ENCODE data around the gene AASS. TPM values are rescaled to one million over a fixed set of nuclear protein-coding genes. Genes with fewer than 3 reads are reported as not detected.
A peak's percentile ranks its signal among the peaks of the same experiment; 100 is the strongest.
"Not testable (repeated sequence)": the region's sequence is repeated elsewhere in the genome, so short reads cannot be mapped to it uniquely, and the experiment has no call there.

AASS gene
- 2.5 and 3.8 TPM in 2 replicates for total RNA-seq (2014; rRNA removed; shearing (Covaris generic))
- 6.1 and 8.8 TPM in 2 replicates for polyA plus RNA-seq (2014; cell fraction: nucleus; rRNA removed)

GRCh38 chr7:122143751-122144711, at the start of gene AASS:
AASS (minus strand) TSS chr7:122144249; CDS start chr7:122133726, 10,523 bp downstream.
- peak; percentile 93 for DNase-seq (ENCODE audit: extremely low read depth, low read depth)

- no peak for DNase-seq (ENCODE audit: extremely low read depth, low read depth)
These were observed 44.7 kb upstream of the AASS start for GRCh38 chr7:122188785-122189184.

GRCh38 chr7:122183106-122183505, 39.1 kb upstream of the AASS start:
- no peak for DNase-seq (ENCODE audit: extremely low read depth, low read depth)

DNA sequence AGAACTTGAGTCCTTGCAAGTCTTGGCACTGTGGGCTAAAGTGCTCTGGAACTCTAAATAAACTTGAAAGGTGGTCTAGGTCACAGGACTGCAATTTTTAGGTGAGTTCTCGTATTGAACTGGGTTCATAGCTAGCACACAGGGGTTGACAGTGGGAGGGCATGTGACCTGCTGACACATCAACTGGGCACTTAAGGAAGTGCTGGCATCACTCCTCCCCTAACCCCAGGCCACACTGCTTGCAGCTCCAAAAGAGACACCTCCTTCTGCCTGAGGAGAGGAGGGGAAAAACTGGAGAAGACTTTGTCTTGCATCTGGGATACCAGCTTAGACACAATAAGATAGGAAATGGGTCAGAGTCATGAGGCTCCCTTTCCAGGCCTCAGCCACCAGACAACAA, 38.0 kb upstream of the AASS start:
- DNase-seq (ENCODE audit: extremely low read depth, low read depth), result no peak

- not testable (repeated sequence) for DNase-seq (ENCODE audit: extremely low read depth, low read depth)
These were observed 28.1 kb upstream of the AASS start for GRCh38 chr7:122172144-122172543.

DNA sequence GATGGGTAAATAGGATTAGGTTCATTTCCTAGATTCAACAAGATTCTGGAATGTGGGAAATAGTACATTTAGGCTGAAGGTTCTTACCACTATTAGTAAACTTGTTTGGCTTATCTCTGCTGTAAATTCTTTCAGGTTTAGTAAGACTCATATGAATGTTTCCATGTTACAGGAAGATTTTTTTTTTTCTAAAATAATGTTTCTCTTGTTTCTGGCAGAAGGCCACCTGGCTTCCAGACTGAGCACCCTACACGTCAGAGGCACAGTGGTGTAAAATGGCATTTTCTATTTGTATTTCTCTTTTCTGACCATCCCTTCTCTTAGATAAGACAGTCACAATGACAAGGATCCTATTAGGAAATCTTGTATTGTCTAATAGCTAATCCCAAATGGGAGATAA, 22.7 kb upstream of the AASS start:
- no peak for DNase-seq (ENCODE audit: extremely low read depth, low read depth)

- DNase-seq (ENCODE audit: extremely low read depth, low read depth), result no peak
These were observed 22.2 kb upstream of the AASS start for GRCh38 chr7:122166275-122166674.

DNA sequence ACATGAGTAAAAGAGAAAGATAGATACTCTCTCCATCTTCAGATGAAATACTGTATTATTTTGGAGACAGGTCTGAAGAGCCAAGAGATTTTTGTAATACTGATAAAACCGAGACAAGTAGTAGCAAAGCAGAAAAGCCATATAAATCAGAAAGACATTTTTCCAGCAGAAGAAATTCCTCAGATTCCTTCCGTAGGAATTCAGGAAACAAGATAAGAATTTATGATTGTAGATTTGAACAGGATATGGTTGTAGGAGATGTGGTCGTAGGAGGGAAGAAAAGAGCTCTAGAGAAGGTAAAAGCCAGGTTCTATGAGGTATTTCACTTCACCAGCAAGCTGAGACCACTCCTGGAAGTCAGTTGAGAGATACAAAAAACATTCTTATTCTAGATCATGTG, 17.6 kb upstream of the AASS start:
- no peak for DNase-seq (ENCODE audit: extremely low read depth, low read depth)

- DNase-seq (ENCODE audit: extremely low read depth, low read depth), result no peak
These were observed 11.5 kb upstream of the AASS start for GRCh38 chr7:122155566-122155965.

DNA sequence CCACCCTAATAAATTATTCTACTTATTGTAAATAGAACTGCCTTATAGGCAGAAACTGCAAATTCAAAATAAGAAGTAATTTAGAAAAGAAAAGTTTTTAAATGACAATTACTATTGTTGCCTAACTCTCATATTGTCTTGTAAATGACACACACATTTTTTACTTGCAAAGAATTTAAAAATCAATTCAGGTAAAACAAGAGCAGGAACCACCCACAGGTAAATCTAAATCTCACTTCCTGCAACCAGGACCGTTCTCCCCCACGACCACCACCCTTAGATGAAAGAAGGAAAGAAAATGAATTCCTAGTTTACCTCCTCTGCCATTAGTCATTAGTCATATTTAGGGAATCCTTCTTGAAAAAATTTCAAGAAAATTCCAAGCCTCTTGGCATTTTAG, 4.8 kb upstream of the AASS start:
- DNase-seq (ENCODE audit: extremely low read depth, low read depth), result no peak

- no peak for DNase-seq (ENCODE audit: extremely low read depth, low read depth)
These were observed 4.0 kb upstream of the AASS start for GRCh38 chr7:122148081-122148480.

DNA sequence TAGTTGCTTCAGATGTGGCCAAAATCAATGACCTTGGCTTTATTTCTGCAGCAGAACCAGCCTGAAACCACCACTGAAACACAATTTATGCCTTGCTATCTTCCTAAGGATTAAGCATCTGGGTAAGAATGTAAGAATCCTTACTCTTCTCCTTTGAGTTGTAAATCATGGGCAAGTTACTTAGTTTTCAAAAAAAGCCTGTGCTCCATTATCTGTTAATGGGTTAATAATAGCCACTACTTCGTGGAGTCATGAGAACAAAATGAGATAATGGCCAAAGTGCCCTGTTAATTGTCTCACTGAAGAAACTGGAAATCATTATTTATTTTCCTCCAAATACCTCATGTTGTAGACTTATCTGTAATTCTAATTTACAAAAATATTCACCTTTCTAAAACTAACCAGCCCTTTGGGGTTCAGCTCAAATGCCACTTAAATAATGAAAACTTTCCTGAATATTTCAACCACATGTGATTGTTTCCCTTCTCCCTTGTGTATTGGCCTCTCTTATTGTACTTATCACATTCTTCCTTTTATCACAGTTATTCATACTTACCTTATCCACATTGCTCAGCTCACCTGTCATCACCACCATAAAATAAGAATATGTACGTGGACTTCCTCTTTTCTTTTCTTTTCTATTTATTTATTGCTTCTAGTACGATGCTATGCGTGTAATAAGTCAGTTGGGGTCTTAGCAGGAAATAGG, 2.0 kb upstream of the AASS start:
- DNase-seq (ENCODE audit: extremely low read depth, low read depth), result no peak

DNA sequence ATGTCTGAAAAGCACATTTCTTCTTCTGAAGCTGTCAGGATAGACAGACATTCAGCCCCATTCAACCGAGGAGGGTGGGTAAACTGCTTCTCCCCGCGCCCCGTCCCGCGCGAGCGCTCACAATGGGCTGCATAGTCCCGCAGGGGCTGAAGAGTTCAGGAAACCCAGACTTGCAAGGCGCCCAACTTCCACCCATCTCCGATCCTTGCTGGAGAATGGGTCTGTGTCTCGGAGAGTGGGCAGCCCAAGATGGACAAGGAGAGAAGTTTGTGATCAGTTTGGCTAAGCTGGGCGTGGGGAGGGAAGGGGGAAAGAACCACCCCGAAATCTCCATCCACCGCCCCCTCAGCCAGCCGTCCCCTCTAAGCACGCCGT, 686 bp downstream of the AASS start:
- no peak for DNase-seq (ENCODE audit: extremely low read depth, low read depth)

DNA sequence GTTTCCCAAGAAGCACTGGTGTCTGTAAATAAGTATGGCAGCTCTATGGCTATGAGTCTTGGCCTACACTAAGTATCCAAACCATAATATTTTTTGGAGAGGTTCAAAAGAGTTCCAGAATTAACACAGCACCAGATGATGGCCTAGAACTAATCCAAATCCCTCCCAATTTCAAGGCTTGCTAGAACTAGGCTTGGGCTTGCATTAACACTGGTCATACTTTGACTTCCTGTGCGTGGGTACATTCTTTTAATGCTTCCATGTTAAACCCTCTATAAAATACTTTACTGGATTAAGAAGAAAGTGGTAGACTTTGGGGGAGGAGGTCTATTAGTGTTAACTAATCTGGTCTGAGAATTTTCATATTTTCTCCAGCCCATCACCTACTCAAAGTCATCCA, 3.1 kb downstream of the AASS start:
- no peak for DNase-seq (ENCODE audit: extremely low read depth, low read depth)

DNA sequence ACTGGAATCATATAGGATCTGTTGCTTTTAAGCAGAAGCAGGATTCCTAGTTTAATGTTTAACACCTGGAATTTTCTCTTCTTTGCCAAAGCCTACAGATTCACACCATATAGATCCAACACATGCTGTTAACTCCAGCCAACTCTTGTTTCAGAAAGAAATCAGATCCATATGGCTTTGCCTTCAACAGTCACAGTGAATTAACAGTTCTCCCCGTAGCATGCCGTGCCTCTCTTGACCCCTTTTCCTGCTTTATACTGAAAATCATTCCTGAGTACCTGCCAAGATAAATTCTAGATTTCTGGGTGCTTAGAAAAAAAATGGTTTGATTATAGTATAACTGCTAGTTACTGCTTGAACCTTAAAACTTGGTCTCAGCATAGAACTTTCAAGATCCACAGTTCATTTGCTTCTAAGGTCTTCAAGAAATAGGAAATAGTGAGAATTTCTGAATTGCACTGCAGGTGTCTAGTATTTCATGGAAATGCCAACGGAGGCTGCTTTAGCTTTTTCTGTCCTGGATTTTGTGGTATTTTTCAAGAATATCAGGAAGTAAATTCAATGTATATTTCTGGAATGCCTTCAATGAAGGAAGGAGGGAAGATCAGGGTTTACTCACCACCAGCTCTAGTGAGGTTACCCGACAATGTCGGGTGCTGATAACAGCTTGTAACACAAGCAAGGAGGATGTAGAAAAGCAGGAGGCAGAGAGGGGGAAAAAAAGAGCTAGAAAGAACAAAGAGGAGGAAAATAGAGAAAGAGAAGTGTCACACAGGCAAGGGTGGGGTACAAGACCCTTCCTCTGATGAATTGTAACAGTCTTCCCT, 6.6 kb downstream of the AASS start:
- no peak for DNase-seq (ENCODE audit: extremely low read depth, low read depth)

DNA sequence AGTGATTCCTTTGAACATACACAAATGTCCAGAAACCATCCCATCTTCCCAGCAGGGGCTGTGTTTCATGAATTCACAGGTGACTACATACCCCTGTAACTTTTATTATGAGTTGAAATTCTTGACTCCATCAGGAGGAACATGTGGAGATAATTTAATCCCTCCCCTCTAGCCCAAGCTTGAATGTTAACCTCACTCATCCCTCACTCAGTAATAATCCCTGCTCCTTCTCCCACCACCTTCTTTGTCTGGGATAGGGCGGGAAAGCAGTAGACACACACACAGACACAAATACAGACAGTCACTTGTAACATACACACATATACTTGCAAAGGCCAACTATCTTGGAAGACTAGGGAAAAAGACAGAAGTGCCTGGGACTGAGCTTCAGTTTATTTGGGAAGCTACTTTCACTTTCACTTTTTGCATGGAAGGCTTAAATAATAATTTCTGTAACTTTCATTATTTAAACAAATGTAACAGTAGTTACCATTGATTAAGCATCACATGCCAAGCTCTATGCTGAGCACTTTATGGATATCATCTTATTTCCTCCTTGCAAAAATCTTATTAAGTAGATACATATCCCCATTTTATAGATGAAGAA, 7.3 kb downstream of the AASS start:
- no peak for DNase-seq (ENCODE audit: extremely low read depth, low read depth)

GRCh38 chr7:122136078-122136477, 8.0 kb downstream of the AASS start:
- DNase-seq (ENCODE audit: extremely low read depth, low read depth), result no peak

DNA sequence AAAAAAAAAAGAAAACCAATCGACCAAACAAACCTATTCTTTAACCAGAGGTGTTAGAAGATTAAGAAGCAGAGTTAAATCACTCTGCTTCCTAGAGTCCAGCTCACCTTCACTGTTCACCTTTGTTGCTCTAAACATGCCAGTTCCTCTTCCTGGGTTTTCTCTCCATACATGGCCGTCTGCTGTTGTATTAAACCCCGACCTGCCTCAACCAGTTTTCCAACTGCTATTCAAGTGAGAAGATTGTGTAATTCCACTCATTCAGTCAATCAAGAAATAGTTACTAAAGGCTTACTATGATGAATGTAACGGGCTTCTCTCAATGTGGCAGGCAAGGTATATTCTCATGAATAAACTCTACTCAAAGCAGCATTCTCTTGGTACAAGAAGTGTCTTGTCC, 8.8 kb downstream of the AASS start:
- no peak for DNase-seq (ENCODE audit: extremely low read depth, low read depth)

DNA sequence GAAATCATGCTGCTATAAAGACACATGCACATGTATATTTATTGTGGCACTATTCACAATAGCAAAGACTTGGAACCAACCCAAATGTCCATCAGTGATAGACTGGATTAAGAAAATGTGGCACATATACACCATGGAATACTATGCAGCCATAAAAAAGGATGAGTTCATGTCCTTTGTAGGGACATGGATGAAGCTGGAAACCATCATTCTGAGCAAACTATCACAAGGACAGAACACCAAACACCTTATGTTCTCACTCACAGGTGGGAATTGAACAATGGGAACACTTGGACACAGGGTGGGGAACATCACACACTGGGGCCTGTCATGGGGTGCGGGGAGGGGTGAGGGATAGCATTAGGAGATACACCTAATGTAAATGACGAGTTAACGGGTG, 9.3 kb downstream of the AASS start:
- DNase-seq (ENCODE audit: extremely low read depth, low read depth), result not testable (repeated sequence)

- no peak for DNase-seq (ENCODE audit: extremely low read depth, low read depth)
These were observed 10.6 kb downstream of the AASS start for GRCh38 chr7:122133477-122133876.
